K562 (cell line): ENCODE data around the gene ADORA3. TPM values are rescaled to one million over a fixed set of nuclear protein-coding genes. Genes with fewer than 3 reads are reported as not detected.

ENCODE experiments used
- ETV6 ChIP-seq, 3 experiments: fragments of 150-350 bp in 1 of 3; sonication (generic) in 1 of 3; formaldehyde crosslinking in 1 of 3; IDR thresholded peaks; 2 replicates each; pipeline versions ENCODE4 v1.6.1 to v1.8.0; 2014 to 2022; ENCODE audit warnings: borderline replicate concordance in 2 of 3, low read depth in 2 of 3, antibody characterized with exemption in 1 of 3, low read length in 1 of 3, mild to moderate bottlenecking in 1 of 3, missing genetic modification reagents in 1 of 3
- NFATC3 ChIP-seq: fragments of 450-650 bp; IDR thresholded peaks from 2 replicates; pipeline ENCODE4 v1.6.1; 2017; ENCODE audit warnings: mild to moderate bottlenecking
- TFAP4 ChIP-seq: sonication (generic); formaldehyde crosslinking; IDR thresholded peaks from 2 replicates; pipeline ENCODE4 v1.8.0; 2022; ENCODE audit warnings: missing genetic modification reagents, mild to moderate bottlenecking, moderate library complexity, borderline replicate concordance
- ZC3H4 ChIP-seq: sonication (generic); formaldehyde crosslinking; IDR thresholded peaks from 2 replicates; pipeline ENCODE4 v1.9.0; 2021; ENCODE audit warnings: missing genetic modification reagents, borderline replicate concordance
- polyA plus RNA-seq, 8 experiments: library from polyadenylated mRNA; depleted of rRNA in 4 of 8; stranded (reverse) in 5 of 8; unstranded in 3 of 8; fragments of >200 nt; fragmentation: Nextera tagmentation in 2 of 8; fragmentation: Illumina TruSeq in 1 of 8; extraction: Ambion mirVana in 2 of 8; extraction: Trizol in 1 of 8; gene quantifications; 2 replicates each; pipeline versions ENCODE4 v1.2.1 to v1.2.3, GENCODE V29; 2011 to 2014; ENCODE audit warnings: inconsistent platforms in 1 of 8, missing spikeins in 1 of 8
- total RNA-seq, 7 experiments: library from RNA; depleted of rRNA in 6 of 7; stranded (reverse); fragments of >200 nt in 6 of 7; fragmentation: Illumina TruSeq in 2 of 7; extraction: Trizol in 2 of 7; gene quantifications; 2 replicates each; pipeline versions ENCODE4 v1.2.1 to v1.2.3, GENCODE V29; 2011 to 2021; ENCODE audit warnings: low replicate concordance in 1 of 7
- TF ChIP-seq, protein P1 (sequence below): fragments of 250-450 bp; sonication (Bioruptor Pico); IDR thresholded peaks from 2 replicates; pipeline ENCODE4 v1.8.0; 2021; ENCODE audit warnings: moderate library complexity, mild to moderate bottlenecking, inconsistent platforms

Gene ADORA3
- total and polyA plus RNA-seq, 9 of the 15 experiments (the other 6 are each of a cell fraction or from before 2014, with no cell fraction given) = 0.09 to 0.35 (median 0.16) TPM; not detected in 3

DNA sequence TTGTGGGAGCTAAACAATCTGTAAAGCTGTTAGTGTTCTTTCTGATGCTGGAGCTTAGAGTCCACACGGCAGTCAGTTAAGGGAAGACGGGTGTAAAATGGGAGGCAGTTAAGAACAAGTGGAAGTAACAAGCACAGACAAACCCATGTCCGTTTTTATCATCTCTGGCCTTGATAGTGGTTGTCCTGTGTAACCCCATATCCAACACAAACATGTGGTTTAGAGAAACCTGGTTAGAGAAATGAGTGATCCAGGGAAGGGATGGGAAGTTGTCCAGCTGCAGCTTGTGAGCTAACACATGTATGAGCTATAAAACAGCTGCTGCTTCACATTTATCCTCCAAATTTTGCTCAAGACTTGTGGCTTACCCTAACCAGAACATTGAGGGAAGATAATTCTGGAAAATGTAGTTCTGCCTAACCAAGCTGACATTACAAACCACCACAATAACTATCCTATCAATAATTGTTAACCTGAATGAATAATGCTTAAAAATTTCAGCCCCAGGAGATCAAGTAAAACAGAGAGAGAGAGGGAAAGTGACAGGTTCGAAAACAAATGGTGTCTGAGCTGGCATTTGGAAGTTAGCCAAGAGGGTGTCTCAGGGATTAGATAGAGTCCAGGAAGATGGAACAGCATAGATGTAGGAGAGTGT lies 40.3 kb downstream of the ADORA3 start (continued):
- TF ChIP-seq ZC3H4 (CRISPR knock-in tag) (no peak), TFAP4 (CRISPR knock-in tag) (peak; percentile 25; the same call in 1 of the 2 replicates), NFATC3 (no peak), ETV6 (IDR thresholded peaks at IDR 0.05; ENCODE audit: borderline replicate concordance in 1 of 2, low read depth in 2 of 2, low read length in 1 of 2) (no peak), ETV6 (CRISPR knock-in tag; IDR thresholded peaks at IDR 0.05; ENCODE audit: borderline replicate concordance) (no peak)
- TF ChIP-seq, protein P1, sequence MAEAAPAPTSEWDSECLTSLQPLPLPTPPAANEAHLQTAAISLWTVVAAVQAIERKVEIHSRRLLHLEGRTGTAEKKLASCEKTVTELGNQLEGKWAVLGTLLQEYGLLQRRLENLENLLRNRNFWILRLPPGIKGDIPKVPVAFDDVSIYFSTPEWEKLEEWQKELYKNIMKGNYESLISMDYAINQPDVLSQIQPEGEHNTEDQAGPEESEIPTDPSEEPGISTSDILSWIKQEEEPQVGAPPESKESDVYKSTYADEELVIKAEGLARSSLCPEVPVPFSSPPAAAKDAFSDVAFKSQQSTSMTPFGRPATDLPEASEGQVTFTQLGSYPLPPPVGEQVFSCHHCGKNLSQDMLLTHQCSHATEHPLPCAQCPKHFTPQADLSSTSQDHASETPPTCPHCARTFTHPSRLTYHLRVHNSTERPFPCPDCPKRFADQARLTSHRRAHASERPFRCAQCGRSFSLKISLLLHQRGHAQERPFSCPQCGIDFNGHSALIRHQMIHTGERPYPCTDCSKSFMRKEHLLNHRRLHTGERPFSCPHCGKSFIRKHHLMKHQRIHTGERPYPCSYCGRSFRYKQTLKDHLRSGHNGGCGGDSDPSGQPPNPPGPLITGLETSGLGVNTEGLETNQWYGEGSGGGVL (CRISPR knock-in tag) = no peak
